Calu3 (cell line): ENCODE measurements around the gene DLX5. TPM values are rescaled to one million over a fixed set of nuclear protein-coding genes. Genes with fewer than 3 reads are reported as not detected.

Source experiments
- BruUV-seq: library from RNA; stranded (reverse); fragments of 400-500 nt; replicated peaks from 2 replicates; lab custom pipeline; 2021; lab: Mats Ljungman, UMichigan
- CTCF ChIA-PET: fragments of 300-600 bp; sonication (Branson Sonifier 250); formaldehyde crosslinking; loops from one replicate; lab custom pipeline; 2022; ENCODE audit warnings: antibody characterized with exemption; lab: Charles Lee
- DNase-seq: peaks from one replicate; pipeline ENCODE4 v3.0.0; 2022
- H3K27ac Mint-ChIP-seq: one replicate; pipeline ENCODE4 v1.8.0; 2022; ENCODE audit warnings: mixed read lengths; ENCODE audit not compliant: unreplicated experiment
- H3K27me3 Mint-ChIP-seq: one replicate; pipeline ENCODE4 v1.8.0; 2022; ENCODE audit warnings: mixed read lengths; ENCODE audit not compliant: unreplicated experiment
- H3K36me3 Mint-ChIP-seq: one replicate; pipeline ENCODE4 v1.8.0; 2022; ENCODE audit warnings: mild to moderate bottlenecking, moderate library complexity, mixed read lengths; ENCODE audit not compliant: insufficient read depth, unreplicated experiment
- H3K4me1 Mint-ChIP-seq: one replicate; pipeline ENCODE4 v1.8.0; 2022; ENCODE audit warnings: mild to moderate bottlenecking, low read depth, mixed read lengths; ENCODE audit not compliant: unreplicated experiment
- H3K4me3 Mint-ChIP-seq: one replicate; pipeline ENCODE4 v1.8.0; 2022; ENCODE audit warnings: mild to moderate bottlenecking, low read depth, moderate library complexity, mixed read lengths; ENCODE audit not compliant: unreplicated experiment
- H3K9me3 Mint-ChIP-seq: one replicate; pipeline ENCODE4 v1.8.0; 2022; ENCODE audit warnings: low read depth, mixed read lengths; ENCODE audit not compliant: unreplicated experiment
- intact Hi-C: fragments of 100-400 bp; cut with micrococcal nuclease; formaldehyde crosslinking; loops from one replicate; pipeline ENCODE4 v1.10.0; 2022; ENCODE audit not compliant: unreplicated experiment
- total RNA-seq: library from RNA; stranded (reverse); gene quantifications from 2 replicates; pipeline ENCODE4 v1.2.3, GENCODE V29; 2022
- TF ChIP-seq, protein P1 (sequence below): fragments of 200-600 bp; IDR thresholded peaks from one replicate; pipeline ENCODE4 v1.8.0; 2022; ENCODE audit warnings: antibody characterized with exemption; ENCODE audit not compliant: unreplicated experiment

DLX5 gene
- total RNA-seq, 1 experiment from 2014 or later: not detected

DNA sequence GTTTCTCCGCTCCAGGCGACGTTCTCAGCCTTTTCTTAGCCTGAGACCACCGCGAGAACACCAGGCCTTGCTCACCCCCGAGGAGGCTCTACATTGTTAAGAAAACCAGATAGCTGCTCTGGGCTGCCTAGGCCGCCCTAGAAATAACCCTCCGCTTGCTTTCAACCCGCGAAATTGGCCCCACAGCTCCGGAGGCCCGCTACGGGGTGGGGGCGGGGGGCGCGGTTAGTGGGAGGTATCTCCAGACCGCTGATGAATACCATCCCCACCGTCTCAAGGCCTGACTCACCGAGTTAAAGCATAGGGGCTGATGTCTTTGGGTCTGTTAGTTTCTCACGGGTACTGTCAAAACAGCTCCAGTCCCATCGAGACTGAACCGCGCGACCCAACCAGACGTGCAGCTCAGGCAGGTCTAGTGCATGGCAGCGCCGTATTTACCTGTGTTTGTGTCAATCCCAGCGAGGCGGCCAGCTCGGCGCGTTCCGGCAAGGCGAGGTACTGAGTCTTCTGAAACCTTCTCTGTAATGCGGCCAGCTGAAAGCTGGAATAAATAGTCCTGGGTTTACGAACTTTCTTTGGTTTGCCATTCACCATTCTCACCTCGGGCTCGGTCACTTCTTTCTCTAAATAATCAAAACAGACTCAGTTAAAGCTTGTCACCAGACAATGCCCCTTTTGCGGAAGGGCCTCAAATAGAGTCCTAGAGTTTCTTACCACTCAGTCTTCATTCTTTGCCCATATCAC is 2.7 kb downstream of the DLX5 start:
- peaks cover 21% of the 10 kb centered on the region for H3K4me1 Mint-ChIP-seq
- CTCF ChIA-PET: no interaction called here

DNA sequence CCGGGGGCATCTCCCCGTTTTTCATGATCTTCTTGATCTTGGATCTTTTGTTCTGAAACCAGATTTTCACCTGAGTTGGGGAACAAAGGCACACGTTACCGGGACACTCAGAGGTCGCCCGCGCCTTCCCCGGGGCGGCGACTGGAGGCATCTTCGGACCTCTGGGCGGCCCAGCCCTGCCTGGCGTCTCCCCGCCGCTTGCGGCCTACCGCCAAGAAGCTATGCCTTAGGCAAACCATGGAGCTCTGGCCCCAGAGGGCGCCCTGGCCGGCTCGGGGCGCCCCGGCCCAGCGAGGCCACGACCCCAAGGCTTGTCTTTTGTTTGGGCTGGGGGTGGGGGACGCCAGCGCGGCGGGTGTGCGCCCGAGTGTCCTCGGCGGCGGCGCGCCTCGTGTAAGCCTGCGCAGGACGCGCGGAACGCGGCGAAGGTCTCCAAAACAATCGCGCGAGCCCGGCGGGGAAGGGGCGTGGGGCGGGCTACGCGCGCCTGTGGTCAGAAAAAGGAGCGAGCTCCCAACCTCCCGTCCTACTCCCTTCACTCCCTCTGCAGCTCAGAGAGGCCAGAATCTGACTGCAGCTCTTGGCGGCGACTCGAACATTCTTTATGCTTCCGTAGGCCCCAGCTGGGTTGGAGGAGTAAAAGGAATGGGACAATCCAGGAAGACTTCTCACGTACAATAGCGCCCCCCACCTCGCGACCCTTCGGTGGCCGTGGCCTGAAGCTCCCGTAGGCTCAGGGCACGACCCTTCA is 3.5 kb downstream of the DLX5 start:
- H3K9me3 Mint-ChIP-seq: no peaks in the 10 kb centered on the region
- no TSS peak for BruUV-seq
- peaks cover 78% of the 10 kb centered on the region for H3K27me3 Mint-ChIP-seq
- H3K36me3 Mint-ChIP-seq: peaks cover 9% of the 10 kb centered on the region
- H3K4me3 Mint-ChIP-seq: no peak overlapping the region
- DNase-seq: no peak
- CTCF ChIA-PET: no interaction called here
- H3K27ac Mint-ChIP-seq: no peak overlapping the region
- peaks cover 23% of the 10 kb centered on the region for H3K4me1 Mint-ChIP-seq
- intact Hi-C loops: no loop called here
- TF ChIP-seq, protein P1, sequence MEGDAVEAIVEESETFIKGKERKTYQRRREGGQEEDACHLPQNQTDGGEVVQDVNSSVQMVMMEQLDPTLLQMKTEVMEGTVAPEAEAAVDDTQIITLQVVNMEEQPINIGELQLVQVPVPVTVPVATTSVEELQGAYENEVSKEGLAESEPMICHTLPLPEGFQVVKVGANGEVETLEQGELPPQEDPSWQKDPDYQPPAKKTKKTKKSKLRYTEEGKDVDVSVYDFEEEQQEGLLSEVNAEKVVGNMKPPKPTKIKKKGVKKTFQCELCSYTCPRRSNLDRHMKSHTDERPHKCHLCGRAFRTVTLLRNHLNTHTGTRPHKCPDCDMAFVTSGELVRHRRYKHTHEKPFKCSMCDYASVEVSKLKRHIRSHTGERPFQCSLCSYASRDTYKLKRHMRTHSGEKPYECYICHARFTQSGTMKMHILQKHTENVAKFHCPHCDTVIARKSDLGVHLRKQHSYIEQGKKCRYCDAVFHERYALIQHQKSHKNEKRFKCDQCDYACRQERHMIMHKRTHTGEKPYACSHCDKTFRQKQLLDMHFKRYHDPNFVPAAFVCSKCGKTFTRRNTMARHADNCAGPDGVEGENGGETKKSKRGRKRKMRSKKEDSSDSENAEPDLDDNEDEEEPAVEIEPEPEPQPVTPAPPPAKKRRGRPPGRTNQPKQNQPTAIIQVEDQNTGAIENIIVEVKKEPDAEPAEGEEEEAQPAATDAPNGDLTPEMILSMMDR: no peak

More for the DNA sequence above, 2.7 kb downstream of the DLX5 start:
- no peak for DNase-seq
- BruUV-seq: no TSS peak
- H3K9me3 Mint-ChIP-seq: no peaks in the 10 kb centered on the region
- no peak overlapping the region for H3K27ac Mint-ChIP-seq
- H3K36me3 Mint-ChIP-seq: peaks cover 2% of the 10 kb centered on the region
- peaks cover 76% of the 10 kb centered on the region for H3K27me3 Mint-ChIP-seq
- TF ChIP-seq, protein P1: no peak
- no peak overlapping the region for H3K4me3 Mint-ChIP-seq
- intact Hi-C loops: no loop called here

DNA sequence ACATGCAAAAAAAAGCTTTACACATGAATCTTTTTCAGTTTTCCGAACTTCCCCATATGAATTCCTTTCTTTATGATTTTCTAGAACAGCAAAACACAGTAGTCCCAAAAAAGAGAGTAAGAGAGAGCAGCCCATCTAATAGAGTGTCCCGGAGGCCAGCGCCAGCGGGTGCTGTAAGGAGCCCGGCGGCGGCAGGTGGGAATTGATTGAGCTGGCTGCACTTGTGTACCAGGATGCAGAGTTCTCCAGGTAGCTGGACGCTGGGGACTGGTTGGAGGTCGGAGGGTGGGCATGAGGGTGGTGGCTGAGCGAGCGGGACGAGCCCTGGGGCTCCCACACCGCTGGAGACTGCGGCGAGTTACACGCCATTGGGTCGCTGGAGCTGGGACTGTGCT is 4.0 kb downstream of the DLX5 start:
- Mint-ChIP-seq H3K4me3 (no peak overlapping the region), H3K9me3 (no peaks in the 10 kb centered on the region), H3K27ac (no peak overlapping the region), H3K36me3 (peaks cover 9% of the 10 kb centered on the region), H3K27me3 (peaks cover 78% of the 10 kb centered on the region), H3K4me1 (peaks cover 23% of the 10 kb centered on the region)
- DNase-seq: no peak
- BruUV-seq: no TSS peak
- TF ChIP-seq, protein P1: no peak
- CTCF ChIA-PET: no interaction called here
- intact Hi-C loops: no loop called here

DNA sequence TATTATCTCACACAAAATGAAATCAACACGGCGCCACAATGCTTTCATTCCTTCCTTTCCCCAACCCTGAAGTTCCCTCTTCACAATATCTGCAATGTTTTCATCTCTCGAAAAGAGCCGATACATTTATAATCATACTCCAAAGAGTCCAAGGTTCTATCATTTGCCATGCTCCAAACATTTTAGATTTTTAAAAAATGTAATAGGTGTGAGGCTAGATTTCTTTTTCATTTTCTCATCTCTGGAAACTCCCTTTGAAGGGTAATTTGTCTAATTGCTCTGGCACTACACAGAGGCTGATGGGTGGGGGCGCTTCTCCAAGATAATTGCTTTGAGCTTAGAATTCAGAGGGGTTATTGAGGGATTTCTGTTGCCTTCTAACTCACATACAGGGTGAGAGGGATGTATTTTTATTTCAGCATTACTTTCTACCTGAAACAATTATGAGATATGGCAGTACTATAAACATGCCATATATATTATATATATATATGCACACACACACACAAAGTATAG is 4.9 kb downstream of the DLX5 start:
- BruUV-seq: no TSS peak
- no peak for DNase-seq
- Mint-ChIP-seq H3K9me3 (no peaks in the 10 kb centered on the region), H3K36me3 (peaks cover 9% of the 10 kb centered on the region), H3K27me3 (peaks cover 78% of the 10 kb centered on the region), H3K27ac (no peak overlapping the region), H3K4me3 (no peak overlapping the region), H3K4me1 (peaks cover 18% of the 10 kb centered on the region)
- CTCF ChIA-PET: no interaction called here
- intact Hi-C loops: no loop called here
- TF ChIP-seq, protein P1: no peak
